ENCODE results near the gene RNF10.

DNA sequence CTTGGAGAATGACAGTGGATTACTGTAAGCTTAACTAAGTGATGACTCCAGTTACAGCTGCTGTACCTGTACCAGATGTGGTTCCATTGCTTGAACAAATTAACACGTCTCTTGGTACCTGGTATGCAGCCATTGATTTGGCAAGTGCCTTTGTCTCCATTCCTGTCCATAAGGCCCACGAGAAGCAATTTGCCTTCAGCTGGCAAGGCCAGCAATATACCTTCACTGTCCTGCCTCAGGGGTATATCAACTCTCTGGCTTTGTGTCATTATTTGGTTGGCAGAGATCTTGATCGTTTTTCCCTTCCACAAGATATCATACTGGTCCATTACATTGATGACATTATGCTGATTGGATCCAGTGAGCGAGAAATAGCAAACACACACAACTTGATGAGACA is 76.4 kb downstream of the RNF10 start:
- TF ChIP-seq, protein P1, sequence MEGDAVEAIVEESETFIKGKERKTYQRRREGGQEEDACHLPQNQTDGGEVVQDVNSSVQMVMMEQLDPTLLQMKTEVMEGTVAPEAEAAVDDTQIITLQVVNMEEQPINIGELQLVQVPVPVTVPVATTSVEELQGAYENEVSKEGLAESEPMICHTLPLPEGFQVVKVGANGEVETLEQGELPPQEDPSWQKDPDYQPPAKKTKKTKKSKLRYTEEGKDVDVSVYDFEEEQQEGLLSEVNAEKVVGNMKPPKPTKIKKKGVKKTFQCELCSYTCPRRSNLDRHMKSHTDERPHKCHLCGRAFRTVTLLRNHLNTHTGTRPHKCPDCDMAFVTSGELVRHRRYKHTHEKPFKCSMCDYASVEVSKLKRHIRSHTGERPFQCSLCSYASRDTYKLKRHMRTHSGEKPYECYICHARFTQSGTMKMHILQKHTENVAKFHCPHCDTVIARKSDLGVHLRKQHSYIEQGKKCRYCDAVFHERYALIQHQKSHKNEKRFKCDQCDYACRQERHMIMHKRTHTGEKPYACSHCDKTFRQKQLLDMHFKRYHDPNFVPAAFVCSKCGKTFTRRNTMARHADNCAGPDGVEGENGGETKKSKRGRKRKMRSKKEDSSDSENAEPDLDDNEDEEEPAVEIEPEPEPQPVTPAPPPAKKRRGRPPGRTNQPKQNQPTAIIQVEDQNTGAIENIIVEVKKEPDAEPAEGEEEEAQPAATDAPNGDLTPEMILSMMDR (IDR thresholded peaks at IDR 0.05) = no peak
- no peak for TF ChIP-seq POLR2A (IDR thresholded peaks at IDR 0.05)

Data from heart left ventricle (tissue), 13 donors.